Measurements from ENCODE around the gene TMEM14B.
"Not testable (repeated sequence)": the region's sequence is repeated elsewhere in the genome, so short reads cannot be mapped to it uniquely, and the experiment has no call there.

The TMEM14B gene

DNA sequence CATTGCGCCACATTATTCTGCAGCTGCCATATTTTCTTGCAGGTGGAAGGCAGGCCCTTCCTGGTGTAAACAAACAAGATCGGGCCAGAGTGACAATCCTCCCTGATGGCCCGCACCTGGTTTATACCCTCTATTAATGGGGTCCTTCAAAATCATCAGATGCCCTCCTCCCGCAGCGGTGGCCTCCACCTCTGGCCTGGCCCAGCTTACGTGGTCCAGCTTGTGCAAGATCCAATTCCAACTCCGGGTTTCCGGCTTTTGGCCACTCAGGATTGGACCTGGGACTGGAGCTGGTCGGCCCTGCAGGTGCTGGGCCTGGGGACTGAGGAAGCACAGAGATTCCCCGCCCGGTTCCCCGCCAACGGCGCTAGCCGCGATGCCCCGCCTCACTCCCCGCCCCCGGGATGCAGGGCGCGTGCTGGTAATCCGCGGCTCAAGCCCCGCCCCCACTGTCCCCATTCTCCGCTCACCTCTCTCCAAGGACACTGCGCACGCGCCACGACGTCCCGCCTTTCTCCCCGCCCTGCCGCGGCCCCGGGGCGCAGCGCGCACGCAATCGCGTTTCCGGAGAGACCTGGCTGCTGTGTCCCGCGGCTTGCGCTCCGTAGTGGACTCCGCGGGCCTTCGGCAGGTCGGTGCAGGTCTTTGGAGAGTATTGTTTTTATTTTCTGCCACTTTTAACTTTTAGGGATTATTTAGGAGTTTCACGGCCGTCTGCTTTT, at the start of gene TMEM14B:
TMEM14B (plus strand) TSS at position 555 of the 722 bp plus-strand sequence. CDS start 1,441 bp downstream, outside the sequence.
- peak; percentile 93 for DNase-seq

DNA sequence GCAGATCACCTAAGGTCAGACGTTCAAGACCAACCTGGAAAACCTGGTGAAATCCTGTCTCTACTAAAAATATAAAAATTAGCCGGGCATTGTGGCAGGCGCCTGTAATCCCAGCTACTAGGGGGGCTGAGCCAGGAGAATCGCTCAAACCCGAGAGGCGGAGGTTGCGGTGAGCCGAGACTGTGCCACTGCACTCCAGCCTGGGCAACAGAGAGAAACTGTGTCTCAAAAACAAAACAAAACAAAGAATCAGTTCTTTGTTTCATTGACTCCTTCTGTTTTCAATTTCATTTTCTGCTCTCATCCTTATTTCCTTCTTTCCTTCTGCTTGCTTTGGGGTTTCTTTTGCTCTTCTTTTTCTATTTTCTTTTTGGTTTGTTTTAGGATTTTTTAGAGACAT, 33.6 kb upstream of the TMEM14B start:
- DNase-seq = no peak

DNA sequence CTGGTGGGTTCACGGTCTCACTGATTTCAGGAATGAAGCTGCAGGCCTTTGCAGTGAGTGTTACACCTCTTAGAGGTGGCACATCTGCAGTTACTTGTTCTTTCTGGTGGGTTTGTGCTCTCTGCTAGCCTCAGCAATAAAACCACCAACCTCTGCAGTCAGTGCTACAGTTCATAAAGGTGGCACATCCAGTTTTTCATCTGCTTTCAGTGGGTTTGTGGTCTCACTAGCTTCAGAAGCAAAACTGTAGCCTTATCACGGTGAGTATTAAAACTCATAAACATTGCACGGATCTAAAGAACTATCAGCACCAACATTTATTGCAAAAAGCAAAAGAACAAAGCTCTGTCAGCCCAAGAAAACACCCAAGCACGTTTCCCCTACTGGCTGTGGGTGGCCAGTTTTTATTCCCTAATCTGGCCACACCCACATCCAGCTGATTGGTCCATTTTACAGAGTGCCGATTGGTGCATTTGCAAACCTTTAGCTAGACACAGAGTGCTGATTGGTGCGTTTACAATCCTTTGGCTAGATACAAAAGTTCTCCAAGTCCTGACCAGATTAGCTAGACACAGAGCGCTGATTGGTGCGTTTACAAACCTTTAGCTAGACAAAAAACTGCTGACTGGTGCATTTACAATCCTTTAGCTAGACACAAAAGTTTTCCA, 28.2 kb upstream of the TMEM14B start:
- DNase-seq = no peak

DNA sequence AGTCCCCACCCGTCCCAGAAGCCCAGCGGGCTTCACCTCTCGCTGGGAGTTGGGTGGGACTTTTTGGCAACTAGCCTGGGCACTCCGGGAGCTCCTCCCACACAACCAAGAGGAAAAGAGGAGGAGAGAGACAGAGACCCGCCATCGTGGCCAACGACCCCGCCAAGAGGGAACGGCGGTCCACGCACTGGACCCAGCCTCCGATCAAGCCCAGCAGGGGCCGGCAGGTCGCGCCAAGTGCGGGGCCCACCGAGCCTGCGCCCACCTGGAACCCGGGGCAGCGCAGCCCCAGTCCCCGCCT, 27.7 kb upstream of the TMEM14B start:
- DNase-seq = no peak

DNA sequence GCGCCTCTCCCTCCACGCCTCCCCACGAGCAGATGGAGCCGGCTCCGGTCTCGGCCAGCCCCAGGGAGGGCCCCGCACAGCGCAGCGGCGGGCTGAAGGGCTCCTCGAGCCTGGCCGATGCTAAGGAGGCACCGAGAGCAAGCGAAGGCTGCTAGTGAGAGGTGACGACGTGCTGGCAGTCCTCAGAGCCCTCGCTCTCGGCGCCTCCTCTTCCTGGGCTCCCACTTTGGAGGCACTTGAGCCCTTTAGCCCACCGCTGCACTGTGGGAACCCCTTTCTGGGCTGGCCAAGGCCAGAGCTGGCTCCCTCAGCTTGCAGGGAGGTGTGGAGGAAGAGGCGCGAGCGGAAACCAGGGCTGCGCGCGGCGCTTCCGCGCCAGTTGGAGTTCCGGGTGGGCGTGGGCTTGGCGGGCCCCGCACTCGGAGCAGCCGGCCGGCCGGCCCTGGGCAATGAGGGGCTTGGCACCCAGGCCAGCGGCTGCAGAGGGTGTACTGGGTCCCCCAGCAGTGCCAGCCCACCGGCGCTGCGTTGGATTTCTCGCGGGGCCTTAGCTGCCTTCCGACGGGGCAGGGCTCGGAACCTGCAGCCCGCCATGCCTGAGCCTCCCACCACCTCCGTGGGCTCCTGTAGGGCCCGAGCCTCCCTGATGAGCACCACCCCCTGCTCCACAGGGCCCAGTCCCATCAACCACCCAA, 27.2 kb upstream of the TMEM14B start:
- DNase-seq = peak; percentile 47

- DNase-seq = peak; percentile 45
Observed at GRCh38 chr6:10720960-10721849, 26.4 kb upstream of the TMEM14B start.

GRCh38 chr6:10721850-10722569, 25.6 kb upstream of the TMEM14B start:
- no peak for DNase-seq

- DNase-seq = no peak
Observed at GRCh38 chr6:10722570-10722819, 25.1 kb upstream of the TMEM14B start.

GRCh38 chr6:10722820-10723566, 24.6 kb upstream of the TMEM14B start, which contains the start of gene TMEM14C:
Gene TMEM14C, plus strand, starts transcription at chr6:10723070. Its CDS starts 1,544 bp downstream, at chr6:10724614.
- DNase-seq = peak; percentile 94

- no peak for DNase-seq
Observed at GRCh38 chr6:10723567-10723881, 24.1 kb upstream of the TMEM14B start.

DNA sequence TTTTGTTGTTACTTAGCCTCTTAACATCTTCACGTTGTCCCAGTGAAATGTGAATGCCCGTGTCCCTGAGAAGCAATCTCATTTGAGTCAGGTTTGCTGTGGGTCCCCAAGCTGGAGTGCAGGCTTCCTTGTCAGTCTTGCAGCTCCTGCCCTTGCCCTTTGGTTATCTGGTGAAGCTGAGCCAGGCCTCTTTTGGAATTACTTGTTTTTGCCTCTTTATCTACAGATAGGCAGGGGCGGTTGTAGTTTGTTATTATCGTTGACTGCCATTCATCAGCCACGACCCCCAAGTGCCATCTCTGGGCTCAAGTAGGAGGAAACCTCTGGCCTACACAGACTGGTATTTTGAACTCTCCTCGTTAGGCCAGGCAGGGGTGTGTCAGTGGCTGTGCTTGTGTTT, 22.6 kb upstream of the TMEM14B start:
- no peak for DNase-seq

DNA sequence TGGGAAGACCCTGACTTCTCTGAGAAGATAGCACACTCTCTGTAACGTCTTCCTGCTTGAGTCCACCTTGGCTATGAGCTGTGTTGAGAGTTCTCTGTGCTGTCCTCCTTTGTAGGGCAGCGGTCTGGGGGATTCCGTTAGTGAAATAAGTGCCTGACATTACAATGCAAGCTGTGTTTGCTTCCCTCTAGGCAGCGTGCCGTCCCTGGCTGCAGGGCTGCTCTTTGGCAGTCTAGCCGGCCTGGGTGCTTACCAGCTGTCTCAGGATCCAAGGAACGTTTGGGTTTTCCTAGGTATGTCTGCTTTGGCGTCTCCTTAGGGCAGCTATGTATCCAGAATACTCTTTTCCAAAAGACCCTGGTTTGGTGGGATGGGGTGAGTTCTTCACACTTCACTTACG, 21.9 kb upstream of the TMEM14B start:
- DNase-seq = no peak

DNA sequence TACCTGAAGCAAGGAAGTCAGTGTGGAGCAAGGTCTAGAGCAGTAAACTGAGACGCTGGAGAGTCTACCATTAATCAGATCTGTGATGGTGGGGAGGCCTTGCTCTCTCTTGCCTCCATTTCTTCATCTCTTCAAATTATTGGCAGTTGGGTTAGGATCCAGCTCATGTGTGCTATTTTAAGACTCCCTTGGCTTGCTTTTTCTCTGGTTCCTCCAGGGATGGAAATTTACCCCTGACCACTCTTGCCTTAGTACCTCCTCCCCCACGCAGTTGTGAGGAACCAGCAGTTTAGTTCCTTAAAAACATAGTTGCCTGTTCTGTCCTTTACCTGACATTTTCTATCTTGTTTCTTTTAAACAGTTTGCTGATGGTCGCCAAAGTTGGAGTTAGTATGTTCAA, 17.4 kb upstream of the TMEM14B start:
- DNase-seq = peak; percentile 51

GRCh38 chr6:10733151-10733715, 14.4 kb upstream of the TMEM14B start:
- no peak for DNase-seq

- DNase-seq = no peak
Observed at GRCh38 chr6:10733863-10734262, 13.7 kb upstream of the TMEM14B start.

- no peak for DNase-seq
Observed at GRCh38 chr6:10736731-10737130, 10.9 kb upstream of the TMEM14B start.

DNA sequence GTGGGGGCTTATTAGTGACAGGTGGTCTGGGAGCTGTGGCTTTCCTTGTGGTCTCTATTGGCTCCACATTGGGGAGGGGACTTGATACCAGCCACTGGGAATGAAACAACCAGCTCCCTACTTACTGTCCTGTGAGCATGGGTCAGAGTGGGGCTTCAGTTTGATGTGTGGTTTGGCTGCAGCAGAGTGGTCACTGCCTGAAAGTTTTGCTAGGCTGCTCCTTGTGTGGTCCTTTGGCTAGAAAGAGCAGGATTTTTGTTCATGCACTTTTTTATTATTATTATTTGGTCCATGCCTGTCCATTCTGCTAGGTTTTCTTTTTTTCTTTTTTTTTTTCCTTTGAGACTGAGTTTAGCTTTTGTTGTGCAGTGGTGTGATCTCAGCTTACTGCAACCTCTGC, 7.5 kb upstream of the TMEM14B start:
- no peak for DNase-seq

DNA sequence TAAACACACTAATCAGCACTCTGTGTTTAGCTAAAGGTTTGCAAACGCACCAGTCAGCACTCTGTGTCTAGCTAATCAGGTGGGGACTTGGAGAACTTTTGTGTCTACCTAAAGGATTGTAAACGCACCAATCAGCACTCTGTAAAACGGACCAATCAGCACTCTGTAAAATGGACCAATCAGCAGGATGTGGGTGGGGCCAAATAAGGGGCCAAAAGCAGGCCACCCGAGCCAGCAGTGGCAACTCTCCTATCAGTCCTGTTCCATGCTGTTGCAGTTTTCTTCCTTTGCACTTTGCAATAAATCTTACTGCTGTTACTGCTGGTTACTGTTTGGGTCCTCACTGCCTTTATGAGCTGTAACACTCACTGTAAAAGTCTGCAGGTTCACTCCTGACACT, 6.0 kb upstream of the TMEM14B start:
- not testable (repeated sequence) for DNase-seq

DNA sequence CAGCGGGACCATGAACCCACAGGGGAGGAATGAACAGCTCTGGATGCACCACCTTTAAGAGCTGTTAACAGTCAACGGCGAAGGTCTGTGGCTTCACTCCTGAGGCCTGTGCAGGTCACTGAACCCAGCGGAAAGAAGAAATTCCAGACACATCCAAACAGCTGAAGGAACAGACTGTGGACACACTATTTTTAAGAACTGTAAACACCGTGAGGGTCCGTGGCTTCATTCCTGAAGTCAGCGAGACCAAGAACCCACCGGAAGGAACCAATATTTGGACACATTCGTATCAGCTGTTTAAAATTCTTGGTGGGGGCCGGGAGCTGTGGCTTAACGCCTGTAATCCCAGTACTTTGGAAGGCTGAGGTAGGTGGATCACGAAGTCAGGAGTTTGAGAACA, 5.4 kb upstream of the TMEM14B start:
- no peak for DNase-seq

DNA sequence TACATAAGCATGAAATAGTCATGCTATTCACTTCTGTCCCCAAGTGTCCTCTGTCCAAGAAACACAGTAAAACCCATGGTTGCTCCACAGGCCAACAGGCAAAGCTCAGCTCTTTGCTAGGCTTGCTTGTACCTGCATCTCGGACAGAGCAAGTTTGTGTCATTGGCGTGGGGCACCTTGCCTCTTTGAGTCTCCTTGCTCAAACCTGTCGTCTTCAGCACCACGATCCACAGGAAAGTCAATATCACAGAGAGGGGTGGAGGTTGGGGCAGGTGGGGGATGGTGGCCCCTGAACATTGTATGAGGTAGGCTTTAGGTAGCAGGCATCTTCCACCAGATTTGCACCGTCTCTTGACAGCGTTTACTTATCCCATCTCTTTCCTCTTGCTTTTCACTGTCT, 4.1 kb upstream of the TMEM14B start:
- no peak for DNase-seq

GRCh38 chr6:10745116-10745515, 2.5 kb upstream of the TMEM14B start:
- no peak for DNase-seq

DNA sequence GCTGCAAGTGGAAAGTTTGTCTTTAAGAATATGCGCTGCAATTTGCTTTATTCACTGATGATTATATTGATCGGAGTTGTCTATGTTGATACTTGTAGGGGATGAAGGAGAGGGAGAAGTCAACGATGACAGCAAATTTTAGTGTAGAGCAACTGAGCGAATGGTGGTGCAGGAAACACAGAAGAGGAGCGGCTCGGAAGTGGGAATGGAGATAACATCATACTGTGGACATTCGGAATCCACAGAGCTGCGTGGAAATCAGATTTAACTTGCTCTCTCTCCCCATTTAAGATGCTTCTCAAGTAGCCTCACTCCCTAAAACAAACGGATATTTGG, 722 bp upstream of the TMEM14B start:
- DNase-seq = no peak
